Measurements from ENCODE around the gene PRIMA1. TPM values are rescaled to one million over a fixed set of nuclear protein-coding genes. Genes with fewer than 3 reads are reported as not detected.

The PRIMA1 gene
- polyA plus RNA-seq, 3 donors = not detected

DNA sequence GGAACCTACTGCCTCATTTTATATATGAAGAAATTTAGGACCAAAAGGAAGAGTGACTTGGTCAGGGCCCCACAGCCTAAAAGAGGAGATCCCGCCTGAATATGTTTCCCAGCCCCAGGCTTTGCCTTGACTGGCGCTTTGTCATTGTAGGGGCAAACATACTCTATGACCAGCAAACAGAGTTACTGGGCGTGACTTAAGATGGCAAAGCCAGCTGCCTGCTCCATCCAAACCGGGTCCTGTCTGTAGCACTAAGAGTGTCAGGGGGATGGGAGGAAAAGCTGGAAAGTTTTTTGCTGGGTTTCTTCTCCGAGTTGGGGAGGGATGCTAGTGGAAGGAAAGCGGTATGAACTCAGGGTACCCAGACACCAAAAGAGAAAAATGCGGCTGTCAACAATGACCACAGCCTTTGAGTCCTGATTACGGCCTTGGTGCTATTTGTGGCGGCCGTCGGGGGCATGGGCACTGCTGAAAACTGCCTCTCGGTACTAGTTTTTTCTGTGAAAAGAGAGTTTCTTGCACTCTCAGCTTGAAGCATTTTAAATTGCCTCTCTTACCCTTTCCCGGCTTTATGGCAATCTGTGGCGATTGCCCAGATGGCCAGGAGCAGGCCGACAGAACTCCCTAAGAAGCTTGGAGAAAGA lies 82.7 kb downstream of the PRIMA1 start:
- no peaks in the 10 kb centered on the region for H3K36me3 Mint-ChIP-seq

DNA sequence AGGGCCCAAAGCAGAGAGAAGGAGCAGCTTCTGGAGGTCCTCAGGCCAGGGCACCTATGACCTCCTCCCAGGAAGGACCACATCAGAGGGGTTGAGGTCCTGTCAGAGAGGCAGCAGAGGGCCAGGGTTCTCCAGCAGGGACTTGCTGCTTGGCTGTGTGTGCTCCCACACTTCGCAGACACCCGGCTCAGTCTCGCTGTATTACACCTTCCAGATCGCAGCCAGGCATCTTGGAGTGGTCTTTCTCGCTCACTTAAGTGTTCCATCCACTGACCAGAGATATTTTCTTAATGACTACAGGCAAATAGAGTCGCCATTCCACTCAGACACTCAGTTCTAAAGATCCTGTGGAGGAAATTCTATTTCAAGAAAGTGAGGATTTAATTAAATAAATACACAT lies 84.3 kb downstream of the PRIMA1 start:
- Histone ChIP-seq H3K4me2 (replicated peaks; ENCODE audit: extremely low read depth, low read length, poor library complexity, severe bottlenecking) (no peak overlapping the region), H3K4me1 (ENCODE audit: control insufficient read depth in 1 of 2, insufficient read depth in 2 of 2, low read length in 2 of 2) (no peaks in the 10 kb centered on the region), H3K4me3 (replicated peaks in 1 of 3; ENCODE audit: low read depth in 2 of 3, low read length in 3 of 3) (no peak overlapping the region), H3K36me3 (replicated peaks in 1 of 2; ENCODE audit: control insufficient read depth in 1 of 2, insufficient read depth in 2 of 2, low read length in 2 of 2) (no peaks in the 10 kb centered on the region), H3K9ac (ENCODE audit: insufficient read depth, low read length, poor library complexity, severe bottlenecking) (no peak overlapping the region), H3K79me2 (ENCODE audit: insufficient read depth, low read length) (no peaks in the 10 kb centered on the region), H3K9me3 (replicated peaks in 1 of 2; ENCODE audit: control insufficient read depth in 1 of 2, insufficient read depth in 1 of 2, low read length in 2 of 2) (no peaks in the 10 kb centered on the region), H3K27ac (ENCODE audit: low read depth in 1 of 2, low read length in 2 of 2) (no peak overlapping the region), H4K20me1 (ENCODE audit: insufficient read depth, low read length) (no peaks in the 10 kb centered on the region), H3K27me3 (ENCODE audit: control insufficient read depth in 2 of 2, insufficient read depth in 2 of 2, low read length in 2 of 2) (no peaks in the 10 kb centered on the region), H2AFZ (ENCODE audit: insufficient read depth, low read depth, low read length, poor library complexity, severe bottlenecking) (no peak overlapping the region)
- TF ChIP-seq, protein P1, sequence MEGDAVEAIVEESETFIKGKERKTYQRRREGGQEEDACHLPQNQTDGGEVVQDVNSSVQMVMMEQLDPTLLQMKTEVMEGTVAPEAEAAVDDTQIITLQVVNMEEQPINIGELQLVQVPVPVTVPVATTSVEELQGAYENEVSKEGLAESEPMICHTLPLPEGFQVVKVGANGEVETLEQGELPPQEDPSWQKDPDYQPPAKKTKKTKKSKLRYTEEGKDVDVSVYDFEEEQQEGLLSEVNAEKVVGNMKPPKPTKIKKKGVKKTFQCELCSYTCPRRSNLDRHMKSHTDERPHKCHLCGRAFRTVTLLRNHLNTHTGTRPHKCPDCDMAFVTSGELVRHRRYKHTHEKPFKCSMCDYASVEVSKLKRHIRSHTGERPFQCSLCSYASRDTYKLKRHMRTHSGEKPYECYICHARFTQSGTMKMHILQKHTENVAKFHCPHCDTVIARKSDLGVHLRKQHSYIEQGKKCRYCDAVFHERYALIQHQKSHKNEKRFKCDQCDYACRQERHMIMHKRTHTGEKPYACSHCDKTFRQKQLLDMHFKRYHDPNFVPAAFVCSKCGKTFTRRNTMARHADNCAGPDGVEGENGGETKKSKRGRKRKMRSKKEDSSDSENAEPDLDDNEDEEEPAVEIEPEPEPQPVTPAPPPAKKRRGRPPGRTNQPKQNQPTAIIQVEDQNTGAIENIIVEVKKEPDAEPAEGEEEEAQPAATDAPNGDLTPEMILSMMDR (IDR thresholded peaks at IDR 0.05) = no peak
- H3K4me1 Mint-ChIP-seq = no peaks in the 10 kb centered on the region
- H3K9me3 Mint-ChIP-seq = peaks cover 3 to 12% (median 9%) of the 10 kb centered on the region in 7 donors
- intact Hi-C loops (cut with micrococcal nuclease) = no loop called here
- no peak overlapping the region for H3K4me3 Mint-ChIP-seq
- peaks cover 0 to 8% (median 5%) of the 10 kb centered on the region in 3 donors for H3K27me3 Mint-ChIP-seq (ENCODE audit: low read depth in 3 of 3)
- WGBS (ENCODE audit: insufficient coverage) = 100% methylated on average over 1 of the region's 6 CpGs
- no peak overlapping the region for H3K27ac Mint-ChIP-seq
- DNase-seq = no peak
- H3K36me3 Mint-ChIP-seq = no peaks in the 10 kb centered on the region

More for the DNA sequence above, 82.7 kb downstream of the PRIMA1 start:
- TF ChIP-seq, protein P1 (IDR thresholded peaks at IDR 0.05) = no peak
- Histone ChIP-seq H4K20me1 (ENCODE audit: insufficient read depth, low read length) (no peaks in the 10 kb centered on the region), H3K36me3 (replicated peaks in 1 of 2; ENCODE audit: control insufficient read depth in 1 of 2, insufficient read depth in 2 of 2, low read length in 2 of 2) (no peaks in the 10 kb centered on the region), H3K27ac (ENCODE audit: low read depth in 1 of 2, low read length in 2 of 2) (no peak overlapping the region), H3K9ac (ENCODE audit: insufficient read depth, low read length, poor library complexity, severe bottlenecking) (no peak overlapping the region), H3K9me3 (replicated peaks in 1 of 2; ENCODE audit: control insufficient read depth in 1 of 2, insufficient read depth in 1 of 2, low read length in 2 of 2) (no peaks in the 10 kb centered on the region), H2AFZ (ENCODE audit: insufficient read depth, low read depth, low read length, poor library complexity, severe bottlenecking) (no peak overlapping the region), H3K4me2 (replicated peaks; ENCODE audit: extremely low read depth, low read length, poor library complexity, severe bottlenecking) (no peak overlapping the region), H3K79me2 (ENCODE audit: insufficient read depth, low read length) (no peaks in the 10 kb centered on the region), H3K4me3 (replicated peaks in 1 of 3; ENCODE audit: low read depth in 2 of 3, low read length in 3 of 3) (no peak overlapping the region), H3K27me3 (ENCODE audit: control insufficient read depth in 2 of 2, insufficient read depth in 2 of 2, low read length in 2 of 2) (no peaks in the 10 kb centered on the region), H3K4me1 (ENCODE audit: control insufficient read depth in 1 of 2, insufficient read depth in 2 of 2, low read length in 2 of 2) (no peaks in the 10 kb centered on the region)
- DNase-seq = no peak
- H3K4me3 Mint-ChIP-seq = no peak overlapping the region
- peaks cover 0 to 3% (median under 1%) of the 10 kb centered on the region in 3 donors for H3K27me3 Mint-ChIP-seq (ENCODE audit: low read depth in 3 of 3)
- H3K9me3 Mint-ChIP-seq = peaks cover 0 to 2% (median 1%) of the 10 kb centered on the region in 7 donors
- H3K4me1 Mint-ChIP-seq = no peaks in the 10 kb centered on the region
- H3K27ac Mint-ChIP-seq = no peak overlapping the region
- intact Hi-C loops (cut with micrococcal nuclease) = no loop called here
- WGBS (ENCODE audit: insufficient coverage) = 90% methylated on average over 11 of the region's 15 CpGs
